GM04503 (cell line): Measurements from ENCODE around the gene TBC1D3H.
"Not testable (repeated sequence)": the region's sequence is repeated elsewhere in the genome, so short reads cannot be mapped to it uniquely, and the experiment has no call there.

Experiments used
- DNase-seq: peaks from one replicate; pipeline ENCODE4 v3.0.0-alpha.2; 2012; ENCODE audit warnings: low read depth

TBC1D3H gene

DNA sequence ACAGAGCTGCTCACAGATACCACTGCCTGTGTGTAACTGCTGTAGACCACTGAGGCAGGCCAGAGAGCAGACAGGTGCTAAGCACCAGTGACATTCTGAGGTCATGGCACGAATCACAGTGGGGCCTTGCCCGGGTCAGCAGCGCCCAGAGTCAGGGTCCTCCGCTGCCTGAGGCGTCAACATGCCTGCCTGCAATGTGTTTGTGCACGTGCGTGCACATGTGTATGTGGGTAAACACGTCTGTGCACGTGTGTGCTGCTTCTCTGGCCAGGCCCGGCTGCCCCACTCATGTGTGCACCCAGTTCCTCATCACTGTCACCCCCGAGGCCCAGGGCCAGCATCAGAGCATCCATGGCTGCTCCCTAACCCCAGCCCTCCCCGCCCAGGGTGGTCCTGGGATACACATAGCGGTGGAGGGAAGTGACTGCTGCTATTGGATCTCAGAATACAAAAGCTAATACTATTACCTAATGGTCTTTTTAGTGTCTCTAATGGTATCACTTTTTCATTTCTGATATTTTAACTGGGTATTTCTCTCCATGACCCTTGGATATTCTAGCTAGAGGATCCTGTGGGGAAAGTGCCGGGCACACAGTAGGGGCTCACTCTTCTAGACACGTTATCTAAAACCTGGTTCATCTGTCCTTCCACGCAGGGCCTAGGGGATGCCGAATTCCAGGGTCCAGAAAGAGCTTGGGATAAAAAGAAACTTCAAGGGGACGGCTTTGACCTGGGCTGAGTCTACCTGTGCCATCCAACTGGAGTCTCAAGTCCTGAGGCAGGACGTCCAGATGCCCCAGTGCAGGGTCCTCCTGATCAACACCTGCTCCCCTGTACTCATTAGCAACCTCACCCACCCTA, at the start of gene TBC1D3H:
TBC1D3H (minus strand) TSS at position 51 of the 861 bp plus-strand sequence. CDS start 1,540 bp downstream, outside the sequence.
- DNase-seq: not testable (repeated sequence)

DNA sequence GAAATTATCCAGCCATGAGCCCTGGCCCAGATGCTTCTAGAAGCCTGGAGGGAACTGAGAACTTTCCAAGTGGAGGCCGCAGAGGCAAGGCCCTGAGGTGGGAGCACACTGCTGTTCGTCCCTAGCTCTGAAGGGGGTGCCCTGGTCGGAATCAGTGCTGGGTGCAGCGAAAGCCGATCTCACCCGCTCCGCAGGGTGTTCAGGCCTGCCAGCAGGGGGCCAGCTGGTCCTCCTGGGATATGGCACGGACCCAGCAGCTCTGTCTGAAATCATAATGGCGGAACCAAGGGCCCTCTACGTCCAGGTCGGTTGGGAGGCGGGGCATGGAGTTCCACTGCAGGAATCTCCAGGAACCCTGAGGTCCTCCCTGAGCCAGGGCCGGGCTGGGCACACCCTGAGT, 40.7 kb upstream of the TBC1D3H start:
- not testable (repeated sequence) for DNase-seq

DNA sequence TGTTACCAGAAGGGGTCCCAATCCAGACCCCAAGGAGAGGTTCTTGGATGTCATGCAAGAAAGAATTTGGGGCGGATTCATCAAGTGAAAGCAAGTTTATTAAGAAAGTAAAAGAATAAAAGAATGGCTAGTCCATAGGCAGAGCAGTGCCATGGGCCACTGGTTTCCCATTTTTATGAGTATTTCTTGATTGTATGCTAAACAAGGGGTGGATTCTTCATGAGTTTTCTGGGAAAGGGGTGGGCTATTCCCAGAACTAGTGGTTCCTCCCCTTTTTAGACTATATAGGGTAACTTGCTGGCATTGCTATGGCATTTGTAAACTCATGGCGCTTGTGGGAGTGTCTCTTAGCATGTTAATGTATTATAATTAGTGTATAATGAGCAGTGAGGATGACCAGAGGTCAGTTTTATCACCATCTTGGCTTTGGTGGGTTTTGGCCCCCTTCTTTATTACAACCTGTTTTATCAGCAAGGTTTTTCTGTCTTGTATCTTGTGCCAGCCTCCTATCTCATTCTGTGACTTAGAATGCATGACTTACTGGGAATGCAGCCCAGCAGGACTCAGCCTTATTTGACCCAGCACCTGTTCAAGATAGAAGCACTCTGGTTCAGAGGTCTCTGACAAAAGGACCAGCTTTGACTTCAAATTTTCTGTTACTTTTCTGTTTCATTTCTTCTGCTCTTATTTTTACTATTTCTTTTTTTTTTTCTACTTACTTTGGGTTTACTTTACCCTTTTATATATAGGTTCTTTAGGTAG, 27.1 kb upstream of the TBC1D3H start:
- DNase-seq: not testable (repeated sequence)

DNA sequence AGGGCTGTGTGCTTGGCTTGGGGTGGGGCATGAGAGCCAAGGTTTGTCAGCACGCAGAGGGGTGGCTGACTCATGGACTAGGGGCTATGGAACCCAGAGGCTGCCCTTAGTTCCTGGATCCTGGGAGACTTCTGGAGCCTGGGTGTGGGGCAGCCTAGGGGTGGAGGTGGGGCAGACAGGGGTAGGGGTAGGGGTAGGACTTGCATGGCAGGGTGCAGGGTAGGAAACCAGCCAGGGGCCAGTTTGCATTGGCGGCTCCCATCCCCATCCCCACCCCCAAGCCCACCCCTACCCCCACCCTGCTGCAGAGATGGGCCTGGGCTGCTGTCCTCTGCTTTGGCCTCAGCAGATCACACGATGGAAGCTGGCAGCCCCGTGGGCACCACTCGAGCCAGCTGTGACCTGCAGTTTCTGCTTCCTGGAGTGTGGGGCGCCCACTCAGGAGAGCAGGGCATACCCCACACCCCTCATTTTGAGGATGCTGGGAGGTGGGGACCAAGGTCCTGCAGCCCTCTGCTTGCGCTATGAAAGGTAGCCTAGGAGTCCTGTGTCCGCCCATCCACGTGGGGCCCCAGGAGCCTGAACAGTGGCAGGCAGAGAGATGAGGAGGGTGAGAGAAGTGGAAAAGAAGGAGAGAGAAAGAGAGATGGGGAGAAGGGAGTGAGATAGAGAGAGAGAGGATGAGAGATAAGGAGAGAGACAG, 2.9 kb upstream of the TBC1D3H start:
- DNase-seq: not testable (repeated sequence)

DNA sequence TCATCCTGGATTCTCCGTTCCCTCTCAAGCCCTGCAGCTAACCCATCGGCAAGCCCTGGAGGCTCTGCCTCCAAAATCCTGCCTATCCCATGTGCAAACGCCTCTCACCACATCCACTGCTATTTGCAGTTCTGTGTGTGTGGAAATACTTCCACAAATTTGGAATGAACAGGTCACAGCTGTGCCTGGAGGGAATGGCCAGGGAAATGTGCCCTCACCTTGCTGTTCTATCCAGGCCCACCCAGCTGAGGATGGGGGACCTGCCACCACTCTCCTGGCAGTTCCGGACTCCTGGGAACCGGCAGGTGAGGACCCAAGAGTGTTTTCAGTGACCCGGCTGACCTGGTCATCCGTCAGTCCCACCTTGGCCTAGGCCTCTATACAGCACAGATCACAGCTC, 12.3 kb downstream of the TBC1D3H start:
- not testable (repeated sequence) for DNase-seq

DNA sequence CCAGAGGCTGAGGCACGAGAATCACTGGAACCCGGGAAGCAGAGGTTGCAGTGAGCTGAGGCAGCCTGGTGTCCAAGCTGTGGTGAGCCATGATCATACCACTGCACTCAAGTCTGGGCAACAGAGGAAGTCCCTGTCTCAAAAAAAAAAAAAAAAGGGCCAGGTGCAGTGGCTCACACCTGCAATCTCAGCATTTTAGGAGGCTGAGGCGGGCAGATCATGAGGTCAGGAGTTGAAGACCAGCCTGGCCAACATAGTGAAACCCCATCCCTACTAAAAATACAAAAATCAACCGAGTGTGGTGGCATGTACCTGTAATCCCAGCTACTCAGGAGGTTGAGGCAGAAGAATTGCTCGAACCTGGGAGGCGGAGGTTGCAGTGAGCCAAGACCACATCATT, 25.7 kb downstream of the TBC1D3H start:
- DNase-seq: not testable (repeated sequence)
